C4-2B (cell line): Measurements from ENCODE around the gene ARHGEF12.

Source experiments
- ZFX ChIP-seq: fragments of 450-650 bp; IDR thresholded peaks from 2 replicates; pipeline ENCODE4 v1.6.1; 2017
- TF ChIP-seq, protein P1 (sequence below): fragments of 450-650 bp; conservative IDR thresholded peaks from 2 replicates; pipeline ENCODE4 v1.5.1; 2017; ENCODE audit warnings: mild to moderate bottlenecking

DNA sequence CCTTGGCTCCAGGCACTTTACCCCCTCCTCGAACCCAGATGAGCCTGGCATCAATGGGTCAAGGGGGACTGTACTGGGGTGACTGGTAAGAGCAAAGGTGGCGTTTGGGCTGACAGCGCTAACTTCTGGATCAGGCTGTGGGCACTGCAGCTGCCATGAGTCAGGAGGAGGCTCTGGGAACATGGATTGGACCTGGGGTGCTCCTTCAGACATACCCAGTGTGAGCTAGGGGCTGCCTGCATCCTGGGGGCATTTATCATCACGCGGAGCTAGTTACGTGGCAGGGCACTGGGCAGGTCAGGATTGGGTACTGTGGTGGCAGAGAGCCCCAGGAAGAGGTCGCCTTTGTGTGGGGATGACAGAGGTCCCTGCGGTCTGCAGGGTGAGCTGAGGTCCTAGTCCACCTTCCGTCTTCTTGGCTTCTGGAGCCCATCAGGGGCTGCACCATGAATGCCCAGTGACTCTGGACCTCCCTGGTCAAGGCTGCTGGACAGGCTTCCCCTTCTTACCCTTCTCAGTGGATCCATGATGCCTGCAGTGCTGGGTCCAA is 188.4 kb downstream of the ARHGEF12 start:
- TF ChIP-seq, protein P1, sequence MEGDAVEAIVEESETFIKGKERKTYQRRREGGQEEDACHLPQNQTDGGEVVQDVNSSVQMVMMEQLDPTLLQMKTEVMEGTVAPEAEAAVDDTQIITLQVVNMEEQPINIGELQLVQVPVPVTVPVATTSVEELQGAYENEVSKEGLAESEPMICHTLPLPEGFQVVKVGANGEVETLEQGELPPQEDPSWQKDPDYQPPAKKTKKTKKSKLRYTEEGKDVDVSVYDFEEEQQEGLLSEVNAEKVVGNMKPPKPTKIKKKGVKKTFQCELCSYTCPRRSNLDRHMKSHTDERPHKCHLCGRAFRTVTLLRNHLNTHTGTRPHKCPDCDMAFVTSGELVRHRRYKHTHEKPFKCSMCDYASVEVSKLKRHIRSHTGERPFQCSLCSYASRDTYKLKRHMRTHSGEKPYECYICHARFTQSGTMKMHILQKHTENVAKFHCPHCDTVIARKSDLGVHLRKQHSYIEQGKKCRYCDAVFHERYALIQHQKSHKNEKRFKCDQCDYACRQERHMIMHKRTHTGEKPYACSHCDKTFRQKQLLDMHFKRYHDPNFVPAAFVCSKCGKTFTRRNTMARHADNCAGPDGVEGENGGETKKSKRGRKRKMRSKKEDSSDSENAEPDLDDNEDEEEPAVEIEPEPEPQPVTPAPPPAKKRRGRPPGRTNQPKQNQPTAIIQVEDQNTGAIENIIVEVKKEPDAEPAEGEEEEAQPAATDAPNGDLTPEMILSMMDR = no peak
- no peak for TF ChIP-seq ZFX
